ENCODE data around the gene UBE2L6.

The UBE2L6 gene

DNA sequence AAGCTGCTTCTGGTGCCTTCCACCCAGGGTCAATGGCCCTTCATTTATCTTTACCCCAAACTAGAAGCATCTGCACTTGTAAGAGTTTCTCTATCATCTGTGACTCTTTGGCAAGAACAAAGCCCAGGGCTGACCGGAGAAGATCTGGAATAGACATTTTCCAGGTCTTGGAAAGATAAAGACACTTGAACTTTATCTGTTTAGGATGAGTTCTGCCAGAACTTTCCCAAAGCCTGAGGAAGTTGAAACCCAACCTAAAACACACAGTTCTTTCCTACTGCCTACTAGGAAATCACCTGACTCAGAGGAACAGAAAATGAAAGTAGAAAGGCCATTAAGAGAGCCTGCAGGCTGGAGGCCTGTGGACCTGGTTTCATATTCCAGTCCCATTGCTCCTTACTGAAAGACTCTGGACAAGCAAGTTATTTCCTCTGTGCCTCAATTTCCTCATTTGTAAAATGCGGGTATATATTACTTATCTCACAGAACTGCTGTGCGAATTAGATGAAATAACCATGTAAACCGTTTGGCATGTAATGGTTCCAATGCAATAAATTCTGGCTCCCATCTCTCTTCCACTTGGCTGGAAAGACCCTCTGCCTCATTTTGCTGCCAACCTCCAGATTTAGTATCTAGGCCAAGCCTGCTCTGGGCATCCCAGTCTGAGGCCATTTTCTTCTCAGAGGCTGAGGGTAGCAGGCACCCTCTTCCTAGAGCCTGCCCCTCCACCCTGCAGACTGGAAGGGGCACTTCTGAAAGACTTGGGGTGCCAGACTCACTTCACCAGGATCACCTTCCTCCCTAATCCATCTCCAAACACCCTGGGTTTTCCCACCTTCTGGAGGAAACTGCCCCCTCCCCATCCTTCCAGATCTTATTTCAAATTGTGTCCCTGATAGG, 1.2 kb downstream of the UBE2L6 start:
- TF ChIP-seq, protein P1, sequence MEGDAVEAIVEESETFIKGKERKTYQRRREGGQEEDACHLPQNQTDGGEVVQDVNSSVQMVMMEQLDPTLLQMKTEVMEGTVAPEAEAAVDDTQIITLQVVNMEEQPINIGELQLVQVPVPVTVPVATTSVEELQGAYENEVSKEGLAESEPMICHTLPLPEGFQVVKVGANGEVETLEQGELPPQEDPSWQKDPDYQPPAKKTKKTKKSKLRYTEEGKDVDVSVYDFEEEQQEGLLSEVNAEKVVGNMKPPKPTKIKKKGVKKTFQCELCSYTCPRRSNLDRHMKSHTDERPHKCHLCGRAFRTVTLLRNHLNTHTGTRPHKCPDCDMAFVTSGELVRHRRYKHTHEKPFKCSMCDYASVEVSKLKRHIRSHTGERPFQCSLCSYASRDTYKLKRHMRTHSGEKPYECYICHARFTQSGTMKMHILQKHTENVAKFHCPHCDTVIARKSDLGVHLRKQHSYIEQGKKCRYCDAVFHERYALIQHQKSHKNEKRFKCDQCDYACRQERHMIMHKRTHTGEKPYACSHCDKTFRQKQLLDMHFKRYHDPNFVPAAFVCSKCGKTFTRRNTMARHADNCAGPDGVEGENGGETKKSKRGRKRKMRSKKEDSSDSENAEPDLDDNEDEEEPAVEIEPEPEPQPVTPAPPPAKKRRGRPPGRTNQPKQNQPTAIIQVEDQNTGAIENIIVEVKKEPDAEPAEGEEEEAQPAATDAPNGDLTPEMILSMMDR (IDR thresholded peaks at IDR 0.05): no peak

DNA sequence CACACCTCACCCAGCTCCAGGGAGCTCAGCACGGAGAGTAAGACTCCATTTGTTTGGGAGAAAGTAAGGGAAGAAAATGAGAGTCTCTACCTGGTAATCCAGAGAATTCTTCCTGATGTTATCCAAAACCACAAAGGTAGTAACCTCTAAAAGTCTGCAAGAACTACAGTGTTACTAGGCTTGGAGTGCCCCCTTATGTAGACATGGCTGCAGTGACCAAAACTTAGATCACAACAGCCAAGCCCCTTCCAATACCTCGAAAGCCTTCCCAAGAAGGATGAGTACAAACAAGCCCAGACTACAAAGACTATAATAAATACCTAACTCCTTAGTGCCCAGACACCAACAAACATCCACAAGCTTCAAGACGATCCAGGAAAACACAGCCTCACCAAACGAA, 4.9 kb downstream of the UBE2L6 start:
- TF ChIP-seq, protein P1 (IDR thresholded peaks at IDR 0.05): no peak

DNA sequence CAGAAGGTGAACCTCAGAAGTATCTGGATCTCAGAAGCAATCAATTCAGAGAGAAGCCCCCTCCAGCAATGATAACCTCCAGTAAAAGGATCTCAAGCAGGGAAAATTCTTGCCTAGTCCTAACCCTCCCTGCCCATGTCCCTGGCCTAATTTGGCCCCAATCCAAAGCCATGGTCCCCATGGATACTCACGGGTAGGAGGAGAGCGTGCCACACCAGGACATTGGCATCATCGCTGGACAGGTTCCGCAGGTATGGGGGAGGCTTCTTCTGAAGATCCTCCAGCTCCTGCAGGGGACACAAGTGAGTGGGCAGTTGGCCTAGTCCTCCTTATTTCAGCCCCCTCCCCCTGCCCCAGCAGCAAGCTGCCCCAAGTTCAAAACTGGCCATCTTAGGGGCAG, 7.3 kb downstream of the UBE2L6 start:
- TF ChIP-seq, protein P1 (IDR thresholded peaks at IDR 0.05): no peak

DNA sequence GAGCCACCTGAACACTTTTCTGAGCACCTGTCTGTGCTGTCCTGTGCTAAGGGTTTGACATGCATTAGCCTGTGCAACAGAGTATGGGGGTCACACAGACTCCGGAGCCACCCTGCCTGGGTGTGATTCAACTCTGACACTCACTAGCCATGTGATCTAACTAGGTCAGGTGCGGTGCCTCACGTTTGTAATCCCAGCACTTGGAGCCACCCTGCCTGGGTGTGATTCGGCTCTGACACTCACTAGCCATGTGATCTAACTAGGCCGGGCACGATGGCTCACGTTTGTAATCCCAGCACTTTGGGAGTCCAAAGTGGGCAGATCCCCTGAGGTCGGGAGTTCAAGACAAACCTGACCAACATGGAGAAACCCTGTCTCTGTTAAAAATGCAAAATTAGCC, 11.4 kb downstream of the UBE2L6 start:
- TF ChIP-seq, protein P1 (IDR thresholded peaks at IDR 0.05): no peak

DNA sequence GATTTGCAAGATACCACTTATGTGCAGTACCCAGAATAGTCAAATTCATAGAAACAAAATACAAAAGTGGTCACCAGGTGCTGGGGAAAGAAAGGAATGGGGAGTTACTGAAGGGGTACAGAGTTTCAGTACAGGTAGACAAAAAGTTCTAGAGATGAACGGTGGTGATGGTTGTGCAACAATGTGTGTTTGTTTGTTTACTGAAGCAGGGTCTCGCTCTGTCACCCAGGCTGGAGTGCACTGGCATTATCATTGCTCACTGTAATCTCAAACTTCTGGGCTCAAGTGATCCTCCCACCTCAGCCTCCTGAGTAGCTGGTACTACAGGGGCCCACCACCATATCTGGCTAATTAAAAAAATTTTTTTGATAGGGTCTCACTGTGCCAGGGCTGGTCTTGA, 12.1 kb downstream of the UBE2L6 start:
- TF ChIP-seq, protein P1 (IDR thresholded peaks at IDR 0.05): no peak

DNA sequence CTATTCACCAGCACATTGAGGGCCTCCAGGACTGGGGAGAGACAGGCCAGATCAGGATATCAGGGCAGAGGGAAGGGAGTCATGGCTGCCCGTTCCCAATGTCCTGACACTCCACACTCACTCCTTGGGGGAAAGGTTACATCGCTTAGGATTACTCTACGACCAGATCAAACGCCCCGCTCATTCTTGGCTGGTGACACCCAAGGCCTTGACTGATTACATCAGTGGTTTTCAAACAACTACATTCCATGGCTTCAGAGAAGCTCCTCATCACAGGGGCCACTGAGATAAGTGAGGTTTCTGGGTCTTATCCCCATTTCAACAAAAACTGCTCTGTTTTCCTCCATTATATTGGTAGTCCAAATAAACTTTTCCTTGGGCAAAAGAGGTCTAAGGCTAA, 15.0 kb downstream of the UBE2L6 start:
- TF ChIP-seq, protein P1 (IDR thresholded peaks at IDR 0.05): no peak

DNA sequence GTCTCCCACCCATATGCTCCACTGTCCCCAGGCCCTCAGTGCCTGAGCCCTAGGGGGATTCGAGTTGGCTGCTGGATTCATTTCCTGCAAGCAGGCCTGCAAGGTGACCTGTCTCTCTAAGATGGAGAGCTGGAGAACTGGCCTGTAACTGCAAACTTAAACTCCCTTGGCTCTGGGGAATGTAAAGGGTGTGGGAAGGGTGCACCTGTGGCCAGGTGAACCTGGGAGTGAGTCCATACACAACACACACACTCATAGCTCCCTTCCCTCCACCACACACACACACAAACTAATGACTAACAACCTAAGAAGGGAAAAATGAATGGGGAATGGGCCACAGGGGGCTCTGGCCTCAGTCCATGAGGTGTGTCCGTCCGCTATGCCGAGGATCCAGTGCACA, 15.5 kb downstream of the UBE2L6 start:
- TF ChIP-seq, protein P1 (IDR thresholded peaks at IDR 0.05): no peak
